Activated CD8-positive, alpha-beta T cell treated with anti-CD3 and anti-CD28 coated beads for 36 hours (primary cell): ENCODE results near the gene TMEM205. TPM values are rescaled to one million over a fixed set of nuclear protein-coding genes. Genes with fewer than 3 reads are reported as not detected.
"Not testable (repeated sequence)": the region's sequence is repeated elsewhere in the genome, so short reads cannot be mapped to it uniquely, and the experiment has no call there.

Experiments
- ATAC-seq: fragments of 200-7000 bp; cut with Tn5 transposase; one replicate; pipeline ENCODE4 v1.10.0; 2021; ENCODE audit warnings: mild to moderate bottlenecking, moderate library complexity
- CTCF ChIA-PET: fragments of 350-600 bp; sonication (Branson Sonifier 250); formaldehyde crosslinking; loops from one replicate; lab custom pipeline; 2021; ENCODE audit warnings: antibody characterized with exemption; lab: Charles Lee
- POLR2A ChIA-PET: fragments of 350-600 bp; sonication (Branson Sonifier 250); formaldehyde crosslinking; loops from one replicate; lab custom pipeline; 2021; ENCODE audit warnings: antibody characterized with exemption; lab: Charles Lee
- DNase-seq: peaks from one replicate; pipeline ENCODE4 v3.0.0-alpha.2; 2020
- H3K27ac Mint-ChIP-seq: one replicate; pipeline ENCODE4 v1.8.0; 2021; ENCODE audit warnings: mild to moderate bottlenecking, mixed read lengths
- H3K27me3 Mint-ChIP-seq: one replicate; pipeline ENCODE4 v1.8.0; 2021; ENCODE audit warnings: mixed read lengths
- H3K36me3 Mint-ChIP-seq: one replicate; pipeline ENCODE4 v1.8.0; 2021; ENCODE audit warnings: low read depth, mixed read lengths
- H3K4me1 Mint-ChIP-seq: one replicate; pipeline ENCODE4 v1.8.0; 2021; ENCODE audit warnings: low read depth, mixed read lengths
- H3K4me3 Mint-ChIP-seq: one replicate; pipeline ENCODE4 v1.8.0; 2021; ENCODE audit warnings: mild to moderate bottlenecking, moderate library complexity, mixed read lengths
- H3K9me3 Mint-ChIP-seq: one replicate; pipeline ENCODE4 v1.8.0; 2021; ENCODE audit warnings: mixed read lengths
- intact Hi-C: fragments of 100-400 bp; cut with micrococcal nuclease; formaldehyde crosslinking; loops from one replicate; pipeline ENCODE4 v1.10.0; 2022
- total RNA-seq, 2 experiments: library from RNA; stranded (reverse); gene quantifications; one replicate each; pipeline ENCODE4 v1.2.3, GENCODE V29; 2021
- TF ChIP-seq, protein P1 (sequence below): fragments of 200-600 bp; IDR thresholded peaks from one replicate; pipeline ENCODE4 v1.8.0; 2022; ENCODE audit warnings: antibody characterized with exemption, mild to moderate bottlenecking

Gene TMEM205
- total RNA-seq, 2 experiments from 2014 or later: 24.3 to 25.6 TPM

DNA sequence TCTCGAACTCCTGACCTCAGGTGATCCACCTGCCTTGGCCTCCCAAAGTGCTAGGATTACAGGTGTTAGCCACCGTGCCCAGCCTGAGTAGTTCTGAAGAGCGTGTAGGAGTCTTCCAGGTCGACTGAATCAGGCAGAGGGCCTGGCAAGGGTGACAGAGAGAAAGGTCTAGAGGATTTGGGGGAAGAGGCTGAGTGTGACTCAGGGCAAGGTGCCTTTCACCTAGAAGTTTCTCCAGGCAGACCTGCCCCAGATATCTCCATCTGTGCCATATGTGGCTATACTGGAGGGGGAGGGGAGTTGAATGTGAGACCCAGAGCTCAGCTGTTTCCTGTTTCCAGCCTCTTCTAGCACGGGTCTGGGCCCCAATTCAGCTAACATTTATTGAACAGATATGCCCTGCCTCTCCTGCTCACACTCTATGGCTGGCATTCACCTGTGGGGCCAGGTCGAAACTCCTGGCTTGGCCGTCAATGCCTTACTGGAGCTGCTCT, 1.5 kb upstream of the TMEM205 start:
- H3K4me3 Mint-ChIP-seq: peak overlapping the region; percentile 97
- peaks cover 11% of the 10 kb centered on the region for H3K36me3 Mint-ChIP-seq
- intact Hi-C loops: no loop called here
- CTCF ChIA-PET: interaction anchor here (0.7 kb wide), 1 partner anchor 34 kb away, joined by 3 read pairs; no protein-coding TSS in a partner anchor
- POLR2A ChIA-PET: interaction anchor here (1.1 to 1.9 kb wide), 2 partner anchors 21 to 27 kb away, joined by 3 to 9 read pairs; partner anchors contain the start of gene SWSAP1
- H3K27ac Mint-ChIP-seq: no peak overlapping the region
- TF ChIP-seq, protein P1, sequence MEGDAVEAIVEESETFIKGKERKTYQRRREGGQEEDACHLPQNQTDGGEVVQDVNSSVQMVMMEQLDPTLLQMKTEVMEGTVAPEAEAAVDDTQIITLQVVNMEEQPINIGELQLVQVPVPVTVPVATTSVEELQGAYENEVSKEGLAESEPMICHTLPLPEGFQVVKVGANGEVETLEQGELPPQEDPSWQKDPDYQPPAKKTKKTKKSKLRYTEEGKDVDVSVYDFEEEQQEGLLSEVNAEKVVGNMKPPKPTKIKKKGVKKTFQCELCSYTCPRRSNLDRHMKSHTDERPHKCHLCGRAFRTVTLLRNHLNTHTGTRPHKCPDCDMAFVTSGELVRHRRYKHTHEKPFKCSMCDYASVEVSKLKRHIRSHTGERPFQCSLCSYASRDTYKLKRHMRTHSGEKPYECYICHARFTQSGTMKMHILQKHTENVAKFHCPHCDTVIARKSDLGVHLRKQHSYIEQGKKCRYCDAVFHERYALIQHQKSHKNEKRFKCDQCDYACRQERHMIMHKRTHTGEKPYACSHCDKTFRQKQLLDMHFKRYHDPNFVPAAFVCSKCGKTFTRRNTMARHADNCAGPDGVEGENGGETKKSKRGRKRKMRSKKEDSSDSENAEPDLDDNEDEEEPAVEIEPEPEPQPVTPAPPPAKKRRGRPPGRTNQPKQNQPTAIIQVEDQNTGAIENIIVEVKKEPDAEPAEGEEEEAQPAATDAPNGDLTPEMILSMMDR: no peak
- H3K4me1 Mint-ChIP-seq: peaks cover 24% of the 10 kb centered on the region
- no peak for DNase-seq
- ATAC-seq: no peak
- peaks cover 8% of the 10 kb centered on the region for H3K9me3 Mint-ChIP-seq
- H3K27me3 Mint-ChIP-seq: no peaks in the 10 kb centered on the region

DNA sequence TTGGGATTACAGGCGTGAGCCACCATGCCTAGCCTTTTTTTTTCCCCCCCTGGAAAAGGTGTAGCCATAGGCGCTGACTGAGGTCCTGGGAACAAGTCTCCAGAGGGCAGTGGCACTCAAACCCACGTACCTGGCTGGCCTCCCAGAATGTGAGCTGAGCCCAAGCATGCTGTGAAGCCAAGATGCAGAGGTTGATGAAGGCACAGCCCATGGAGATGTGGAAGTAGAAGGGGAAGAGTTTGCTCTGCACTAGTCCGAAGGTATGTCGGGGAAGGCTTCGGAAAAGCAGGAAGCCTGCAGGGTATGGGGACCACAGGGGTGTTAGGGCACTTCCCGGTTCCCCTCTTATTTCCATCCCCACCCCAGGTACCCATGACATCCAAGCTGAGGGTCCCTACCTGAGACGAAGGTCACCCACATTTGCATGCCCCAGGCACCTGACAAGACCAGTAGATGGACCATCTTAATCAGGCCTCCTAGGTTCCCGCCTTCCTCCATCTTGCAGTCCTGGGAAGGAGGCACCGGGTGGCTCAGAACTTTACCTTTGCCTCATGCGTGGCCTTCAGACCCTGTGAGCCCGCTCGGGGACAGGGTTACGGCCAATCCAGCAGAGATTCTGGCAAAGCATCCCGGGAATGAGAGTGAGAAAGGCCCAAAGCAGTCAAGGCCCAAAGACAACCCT, 805 bp downstream of the TMEM205 start:
- Mint-ChIP-seq H3K4me3 (peak overlapping the region; percentile 97), H3K4me1 (peaks cover 24% of the 10 kb centered on the region), H3K9me3 (peaks cover 8% of the 10 kb centered on the region), H3K27me3 (no peaks in the 10 kb centered on the region), H3K27ac (peak overlapping the region; percentile 92), H3K36me3 (peaks cover 11% of the 10 kb centered on the region)
- CTCF ChIA-PET: interaction anchor here (1.1 to 1.5 kb wide), 2 partner anchors 21 to 35 kb away, joined by 3 read pairs; no protein-coding TSS in a partner anchor
- TF ChIP-seq, protein P1: no peak
- intact Hi-C loops: no loop called here
- no peak for ATAC-seq
- POLR2A ChIA-PET: interaction anchor here (1.1 to 1.6 kb wide), 2 partner anchors 22 to 36 kb away, joined by 3 read pairs; no protein-coding TSS in a partner anchor
- DNase-seq: no peak

DNA sequence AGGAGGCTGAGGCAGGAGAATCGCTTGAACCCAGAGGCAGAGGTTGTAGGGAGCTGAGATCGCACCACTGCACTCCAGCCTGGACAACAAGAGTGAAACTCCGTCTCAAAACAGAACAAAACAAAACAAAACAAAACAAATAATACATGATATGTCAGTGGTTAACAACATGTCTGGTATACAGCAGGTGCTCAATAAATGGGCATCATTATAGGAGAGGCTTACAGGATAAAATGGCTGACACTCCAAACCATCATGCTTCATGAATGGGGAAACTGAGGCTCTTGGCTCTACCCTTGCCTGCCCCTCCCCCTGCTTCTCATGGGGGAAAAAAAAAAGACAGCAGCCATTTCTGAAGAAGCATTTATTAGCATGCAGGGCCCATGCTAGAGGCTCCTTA, 3.6 kb downstream of the TMEM205 start:
- POLR2A ChIA-PET: interaction anchor here (1.2 kb wide), 1 partner anchor 32 kb away, joined by 3 read pairs; the partner anchor contains the start of gene SWSAP1

DNA sequence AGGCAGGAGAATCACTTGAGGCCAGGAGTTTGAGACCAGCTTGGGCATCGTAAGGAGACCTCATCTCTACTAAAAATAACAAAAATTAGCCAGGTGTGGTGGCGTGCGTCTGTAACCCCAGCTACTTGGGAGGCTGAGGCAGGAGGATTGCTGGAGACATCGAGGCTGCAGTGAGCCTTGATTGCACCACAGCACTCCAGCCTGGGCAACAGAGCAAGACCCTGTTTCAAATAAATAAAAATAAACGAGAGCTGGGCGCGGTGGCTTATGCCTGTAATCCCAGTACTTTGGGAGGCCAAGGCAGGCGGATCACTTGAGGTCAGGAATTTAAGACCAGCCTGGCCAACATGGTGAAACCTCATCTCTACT, 6.0 kb downstream of the TMEM205 start:
- not testable (repeated sequence) for ATAC-seq

More for the DNA sequence above, 3.6 kb downstream of the TMEM205 start:
- ATAC-seq: no peak
- H3K9me3 Mint-ChIP-seq: no peaks in the 10 kb centered on the region
- no peaks in the 10 kb centered on the region for H3K36me3 Mint-ChIP-seq
- CTCF ChIA-PET: interaction anchor here (1.2 kb wide), 1 partner anchor 41 kb away, joined by 7 read pairs; the partner anchor contains the start of gene EPOR
- DNase-seq: no peak
- peaks cover 39% of the 10 kb centered on the region for H3K4me1 Mint-ChIP-seq
- no peak overlapping the region for H3K4me3 Mint-ChIP-seq
- intact Hi-C loops: no loop called here
- H3K27ac Mint-ChIP-seq: no peak overlapping the region
- TF ChIP-seq, protein P1: no peak
- H3K27me3 Mint-ChIP-seq: no peaks in the 10 kb centered on the region

DNA sequence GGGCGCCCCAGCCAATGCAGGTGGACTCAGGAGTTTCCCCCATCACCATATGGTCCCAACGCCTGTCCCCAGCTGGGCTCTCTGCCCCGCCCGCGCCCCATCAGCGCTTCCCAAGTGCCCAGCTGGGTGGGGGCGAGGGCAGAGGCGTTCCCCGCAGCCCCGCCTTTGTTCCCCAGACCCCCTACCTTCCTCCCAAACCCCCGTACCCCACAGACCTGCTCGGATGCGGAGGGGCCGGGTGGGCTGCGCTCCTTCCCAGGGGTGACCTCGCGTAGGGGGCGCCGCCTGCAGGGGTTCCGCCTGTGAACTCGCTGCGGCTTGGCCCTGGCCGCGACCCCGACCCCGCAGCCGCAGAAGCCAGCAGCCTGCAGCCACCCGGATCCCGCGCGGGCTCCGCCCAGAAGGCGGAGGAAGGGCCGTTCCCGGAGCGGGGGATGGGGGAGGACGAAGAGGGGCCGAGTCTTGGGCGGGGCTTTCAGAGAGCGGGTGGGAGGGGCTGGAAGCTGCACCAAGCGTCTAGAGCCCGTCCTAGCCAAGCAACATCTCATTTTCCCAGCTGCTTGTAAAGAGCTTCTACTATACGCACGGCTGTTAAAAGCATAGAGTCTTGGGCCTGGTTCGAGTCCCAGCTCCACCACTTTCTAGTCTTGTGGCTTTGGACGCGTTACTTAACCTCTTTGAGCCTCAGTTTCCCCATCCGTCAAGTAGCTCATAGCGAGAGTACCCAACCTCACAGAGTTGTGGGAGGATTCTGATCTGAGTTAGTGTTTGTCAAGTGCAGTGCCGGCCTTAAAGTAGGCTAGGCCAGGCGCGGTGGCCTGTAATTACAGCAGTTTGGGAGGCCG, 6.6 kb downstream of the TMEM205 start, which contains the start of gene RAB3D:
RAB3D (minus strand) TSS at position 404 of the 845 bp plus-strand sequence. CDS start 2,258 bp downstream, outside the sequence.
- H3K4me1 Mint-ChIP-seq: peaks cover 23% of the 10 kb centered on the region

More for the DNA sequence above, 6.0 kb downstream of the TMEM205 start:
- H3K36me3 Mint-ChIP-seq, H3K27me3 Mint-ChIP-seq, DNase-seq, H3K27ac Mint-ChIP-seq, H3K9me3 Mint-ChIP-seq, intact Hi-C loops: not testable (repeated sequence)
- ChIA-PET POLR2A (interaction anchor here (0.8 to 1.1 kb wide), 2 partner anchors 15 to 185 kb away, joined by 3 to 4 read pairs; no protein-coding TSS in a partner anchor), CTCF (interaction anchor here (0.6 to 2.3 kb wide), 5 partner anchors 14 to 183 kb away, joined by 3 to 6 read pairs (median 5); partner anchors contain the start of gene SWSAP1)
- H3K4me1 Mint-ChIP-seq: peaks cover 25% of the 10 kb centered on the region
- peak overlapping the region; percentile 72 for H3K4me3 Mint-ChIP-seq

More for the DNA sequence above, 6.6 kb downstream of the TMEM205 start, which contains the start of gene RAB3D:
- ATAC-seq (peak; percentile 99), DNase-seq (peak; percentile 90)
- no peak within 1 kb of the TSS for H3K27ac Mint-ChIP-seq
- H3K4me3 Mint-ChIP-seq: peak within 1 kb of the TSS; percentile 72
- TF ChIP-seq, protein P1: no peak
- ChIA-PET POLR2A (interaction anchor here (0.8 to 1.5 kb wide), 3 partner anchors 15 to 185 kb away, joined by 3 to 4 read pairs (median 4); no protein-coding TSS in a partner anchor), CTCF (interaction anchor here (0.6 to 2.3 kb wide), 7 partner anchors 14 to 183 kb away, joined by 3 to 6 read pairs (median 5); partner anchors contain the start of gene SWSAP1)
- H3K27me3 Mint-ChIP-seq: no peaks in the 10 kb centered on the region
- intact Hi-C loops: no loop called here
- peaks cover 11% of the 10 kb centered on the region for H3K36me3 Mint-ChIP-seq
- no peaks in the 10 kb centered on the region for H3K9me3 Mint-ChIP-seq
